ENCODE measurements around the gene TYW1B.
"Not testable (repeated sequence)": the region's sequence is repeated elsewhere in the genome, so short reads cannot be mapped to it uniquely, and the experiment has no call there.

TYW1B gene

DNA sequence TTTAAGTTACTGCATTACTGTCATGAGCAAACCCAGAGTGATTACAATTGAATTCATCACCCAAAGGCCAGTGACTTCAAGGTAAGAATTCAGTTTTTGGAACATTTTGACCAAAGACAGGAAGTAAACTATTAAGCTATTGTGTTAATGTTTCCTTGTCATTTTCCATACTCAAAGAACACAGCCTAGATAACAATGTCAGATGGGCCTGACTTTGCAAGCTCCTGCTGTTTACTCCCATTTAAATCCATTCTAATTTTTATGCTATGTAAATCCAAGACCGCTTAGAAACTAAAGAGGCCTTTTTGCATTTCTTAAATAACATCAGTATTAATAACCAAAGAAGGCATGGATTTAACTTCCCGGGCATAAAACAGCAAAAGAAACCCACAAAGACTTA, 136.6 kb downstream of the TYW1B start:
- not testable (repeated sequence) for DNase-seq

DNA sequence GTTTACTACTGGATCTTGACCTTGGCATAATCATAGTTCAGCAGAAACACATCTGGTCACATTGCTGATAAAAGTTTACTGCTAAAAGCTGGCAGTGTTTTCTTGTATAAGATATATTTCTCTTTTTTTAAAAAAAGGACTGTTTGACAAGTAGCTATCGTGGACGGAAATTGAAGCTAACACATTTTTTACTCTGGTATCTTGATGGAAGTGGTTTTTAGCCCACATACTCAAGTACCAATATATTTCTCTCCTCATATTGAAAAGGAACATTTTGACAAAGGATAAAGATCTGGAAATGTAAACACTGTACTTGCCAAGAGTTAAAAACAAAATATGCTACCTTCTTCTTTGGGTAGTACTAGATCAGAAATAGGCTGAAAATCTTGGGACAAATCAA, 137.8 kb downstream of the TYW1B start:
- DNase-seq: not testable (repeated sequence)

DNA sequence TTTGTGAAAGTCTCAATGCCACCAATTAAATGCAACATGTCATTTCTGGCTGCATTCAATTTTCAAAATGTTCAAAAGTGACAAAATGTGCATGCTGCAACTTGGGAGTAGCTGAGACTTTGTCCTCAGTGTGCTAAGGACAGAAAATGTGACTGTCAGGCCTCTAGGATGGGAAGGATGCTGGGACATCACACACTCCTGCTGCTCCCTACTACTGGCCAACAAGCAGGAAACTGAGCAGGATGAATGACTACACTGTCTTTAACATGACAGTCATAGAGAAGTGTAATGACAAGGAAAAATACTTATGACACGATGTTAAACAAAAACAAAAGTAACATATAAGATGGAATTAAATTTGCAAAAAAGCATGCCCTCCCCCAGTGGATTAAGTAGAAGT, 138.7 kb downstream of the TYW1B start:
- DNase-seq: not testable (repeated sequence)

DNA sequence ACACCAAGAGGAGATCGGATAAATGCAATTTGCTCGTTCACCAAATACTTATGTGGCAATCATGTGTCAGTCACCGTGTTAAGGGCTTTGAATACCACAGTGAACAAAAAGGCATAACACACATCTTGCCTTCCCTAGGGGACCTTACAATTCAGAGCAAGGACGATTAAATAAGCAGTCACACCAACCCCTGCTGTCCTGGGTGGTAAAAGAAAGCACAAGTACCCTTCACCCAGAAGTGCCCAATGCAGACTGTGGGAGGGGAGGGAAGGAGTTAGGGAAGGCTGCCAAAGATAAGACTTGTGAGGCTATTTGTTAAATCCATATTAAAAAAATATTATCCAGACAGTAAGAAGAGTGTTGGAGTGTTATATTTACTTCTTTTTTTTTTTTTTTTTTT, 146.8 kb downstream of the TYW1B start:
- DNase-seq: not testable (repeated sequence)

DNA sequence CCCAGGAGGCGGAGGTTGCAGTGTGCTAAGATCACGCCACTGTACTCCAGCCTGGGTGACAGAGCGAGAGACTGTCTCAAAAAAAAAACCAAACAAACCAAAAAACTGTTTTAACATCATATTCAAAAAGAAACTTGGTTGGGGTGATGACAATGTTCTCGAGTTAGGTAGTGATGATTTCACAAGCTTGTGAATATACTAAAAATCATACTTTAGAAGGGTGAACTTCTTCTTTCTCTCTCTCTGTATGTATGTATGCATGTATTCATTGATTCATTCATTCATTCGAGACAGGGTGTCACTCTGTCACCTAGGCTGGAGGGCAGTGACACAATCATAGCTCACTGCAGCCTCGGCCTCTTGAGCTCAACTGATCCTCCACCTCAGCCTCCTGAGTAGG, 151.1 kb downstream of the TYW1B start:
- DNase-seq: not testable (repeated sequence)

DNA sequence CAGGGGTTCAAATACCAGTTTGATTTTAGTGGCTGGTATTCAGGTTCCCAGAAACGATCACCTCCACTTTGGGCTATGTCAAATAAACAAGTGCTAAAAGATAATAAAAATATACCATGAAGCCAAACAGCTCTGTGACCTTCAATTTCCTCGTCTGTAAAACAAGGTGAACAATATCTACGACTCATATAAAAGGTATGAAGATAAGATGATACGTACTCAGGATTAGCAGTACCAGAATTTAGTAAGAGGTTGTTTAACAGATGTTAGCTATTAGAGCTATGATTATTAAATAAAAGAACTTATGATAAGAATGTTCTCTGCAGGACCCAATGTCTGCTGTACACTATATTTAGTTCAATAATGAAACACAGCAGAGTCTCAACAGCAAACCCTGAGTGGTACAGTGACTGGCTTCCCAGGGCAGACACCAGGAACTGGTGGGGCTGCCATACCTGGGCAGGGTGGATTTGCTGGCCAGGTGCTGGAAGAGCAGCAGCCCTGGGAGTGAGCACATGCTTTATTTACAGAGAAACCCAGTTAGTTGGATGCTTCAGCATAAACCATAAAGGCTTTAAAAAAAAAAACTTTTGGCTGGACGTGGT, 151.8 kb downstream of the TYW1B start:
- DNase-seq: not testable (repeated sequence)

DNA sequence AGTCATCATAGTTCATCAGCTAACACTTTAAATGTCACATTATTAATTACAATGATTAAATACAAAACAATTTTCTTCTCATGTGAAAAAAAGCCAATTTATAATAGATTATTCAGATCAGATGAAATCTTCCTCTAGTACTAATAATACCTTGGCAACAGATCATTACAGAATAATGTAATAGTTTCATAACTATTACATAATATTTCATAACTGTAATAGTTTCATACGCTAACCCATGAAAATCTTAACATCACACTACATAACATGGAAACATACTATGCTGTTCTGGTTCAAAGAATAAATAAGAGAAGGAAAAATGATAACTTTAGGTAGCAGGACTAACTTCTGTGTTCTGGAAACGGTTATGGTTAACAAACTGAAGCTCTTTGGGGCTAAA, 152.3 kb downstream of the TYW1B start:
- DNase-seq: not testable (repeated sequence)

DNA sequence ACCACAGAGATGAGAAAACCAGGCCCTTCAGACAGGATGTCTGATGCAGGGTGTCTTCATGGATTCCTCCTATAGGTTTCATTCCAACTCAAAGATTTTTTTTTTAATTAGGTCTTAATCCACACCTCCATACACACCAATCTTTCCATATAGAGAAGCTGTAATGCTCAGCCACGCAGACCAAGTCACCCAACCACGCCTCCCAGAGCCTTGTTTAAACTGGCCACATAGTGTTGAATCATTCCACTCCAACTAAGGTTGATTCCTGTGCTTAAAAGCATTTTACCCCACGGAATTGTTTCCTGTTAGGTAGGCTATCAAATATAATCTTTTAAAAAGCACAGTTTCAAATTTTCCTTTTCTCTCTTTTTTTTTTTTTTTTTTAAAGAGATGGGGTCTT, 153.6 kb downstream of the TYW1B start:
- DNase-seq: no peak

DNA sequence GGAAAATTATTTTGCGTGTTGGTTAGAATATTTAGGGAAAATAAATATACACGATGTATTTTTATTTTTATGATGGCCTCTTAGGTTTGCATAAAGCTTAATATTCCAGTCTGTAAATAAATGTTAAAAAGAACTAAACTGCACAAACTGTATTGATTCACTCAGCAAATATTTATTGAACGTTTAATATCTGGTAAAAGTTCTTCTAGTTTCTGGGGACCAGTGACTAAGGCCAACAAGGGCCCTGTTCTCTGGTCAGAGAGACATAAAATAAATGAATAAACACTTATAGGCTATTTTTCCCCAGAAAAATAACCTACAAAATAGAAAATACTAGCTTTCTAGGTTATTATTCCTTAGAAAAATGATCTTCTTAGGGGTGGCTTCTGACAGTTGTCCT, 157.2 kb downstream of the TYW1B start:
- DNase-seq: not testable (repeated sequence)

DNA sequence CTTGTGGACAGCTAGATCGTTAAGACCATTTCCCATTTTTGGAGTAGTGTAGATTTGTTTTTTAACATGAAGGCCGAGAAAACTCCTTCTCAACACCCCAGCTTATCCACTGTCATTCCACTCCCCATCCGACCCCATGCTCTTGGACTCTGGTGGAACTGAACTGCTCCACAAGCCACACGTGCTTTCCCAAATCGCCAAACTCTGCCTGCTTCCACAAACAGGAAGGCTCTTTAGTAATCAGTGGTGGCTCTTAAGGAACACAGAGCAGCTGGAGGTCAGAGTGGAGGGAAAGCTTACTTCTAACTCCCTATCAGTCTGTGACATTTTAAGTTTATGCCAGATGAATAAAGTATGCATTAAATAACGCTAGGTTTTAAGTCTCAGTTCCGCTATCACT, 159.6 kb downstream of the TYW1B start:
- not testable (repeated sequence) for DNase-seq

DNA sequence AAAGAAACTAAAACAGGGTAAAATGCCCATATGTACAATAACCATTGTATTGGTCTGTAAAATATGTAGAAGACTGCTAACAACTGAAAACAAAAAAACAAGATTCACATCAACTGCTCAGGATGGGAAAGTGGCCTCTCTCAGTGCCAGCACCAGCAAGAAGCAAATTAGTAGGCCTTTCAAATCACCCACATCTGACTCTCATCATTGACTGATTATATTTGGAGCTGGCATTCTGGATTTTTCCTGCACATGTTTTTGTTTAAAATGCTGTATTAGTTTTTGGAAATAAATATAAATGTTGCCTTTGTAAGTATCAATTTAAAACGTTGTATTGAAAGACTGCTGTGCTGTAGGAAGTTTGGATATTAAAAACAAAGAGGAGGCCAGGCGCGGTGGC, 161.0 kb downstream of the TYW1B start:
- not testable (repeated sequence) for DNase-seq

DNA sequence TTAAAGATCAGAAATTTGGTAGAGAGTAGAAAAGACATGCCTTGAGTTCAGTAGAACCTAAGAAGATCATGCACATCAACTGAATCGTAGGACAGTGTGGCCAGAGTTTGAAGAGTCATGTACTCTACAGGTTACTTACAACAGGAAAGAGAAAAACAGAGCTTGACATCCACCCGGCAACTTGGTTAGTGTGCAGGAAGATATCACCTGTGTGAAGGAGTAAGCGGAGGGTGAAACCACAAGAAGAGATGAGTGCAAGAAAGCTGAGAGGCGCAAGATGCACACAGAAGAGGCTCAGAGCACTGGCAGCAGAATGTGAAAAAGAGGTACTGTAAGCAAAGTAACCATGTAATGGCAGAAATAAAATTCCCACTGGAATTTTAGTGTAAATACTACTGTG, 179.4 kb downstream of the TYW1B start:
- not testable (repeated sequence) for DNase-seq

DNA sequence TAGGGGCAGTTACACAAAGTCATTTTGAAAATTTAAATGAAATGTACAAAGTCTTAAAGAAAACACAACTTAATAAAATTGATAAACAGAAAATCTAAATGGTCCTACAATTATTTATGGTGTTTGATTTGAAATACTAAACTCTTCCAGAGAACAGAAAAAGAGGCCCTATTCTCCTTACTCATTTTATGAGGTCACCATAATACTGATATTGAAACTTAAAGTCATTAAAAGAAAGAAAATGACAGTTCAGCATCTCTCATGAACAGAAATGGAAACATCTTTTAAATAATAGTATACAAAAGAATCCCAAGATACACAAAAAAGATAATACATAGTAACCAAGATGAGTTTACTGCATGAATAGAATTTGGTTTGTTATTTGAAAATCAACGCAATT, 184.3 kb downstream of the TYW1B start:
- DNase-seq: not testable (repeated sequence)

DNA sequence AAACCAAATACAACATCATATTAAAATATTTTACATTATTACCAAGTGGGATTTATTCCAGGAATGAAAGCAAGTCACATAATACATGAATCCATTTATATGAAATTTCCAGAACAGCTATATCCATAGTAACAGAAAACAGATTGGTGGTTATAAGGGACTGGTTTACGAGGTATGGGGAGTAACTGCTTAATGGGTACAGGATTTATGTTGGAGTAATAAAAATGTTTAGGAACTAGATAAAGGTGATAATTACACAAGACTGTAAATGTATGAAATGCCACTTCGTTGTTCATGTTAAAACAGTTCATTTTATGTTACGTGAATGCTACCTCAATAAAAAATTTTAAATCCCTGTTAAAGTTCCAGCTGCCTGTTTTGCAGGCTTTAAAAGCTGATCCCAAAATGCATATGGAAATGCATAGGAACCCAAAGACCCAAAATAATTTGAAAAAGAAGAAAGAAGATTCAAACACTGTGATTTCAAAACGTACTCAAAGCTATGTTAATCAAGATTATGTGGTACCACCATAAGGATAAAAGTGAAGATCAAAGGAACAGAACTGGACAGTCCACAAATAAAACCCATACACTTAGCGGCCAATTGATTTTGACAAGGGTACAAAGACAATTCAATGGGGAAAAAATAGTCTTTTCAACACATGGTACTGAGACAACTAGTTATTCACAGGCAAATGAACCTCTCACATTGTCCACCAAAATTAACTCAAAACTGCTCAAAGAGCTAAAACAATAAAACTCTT, 186.3 kb downstream of the TYW1B start:
- DNase-seq: not testable (repeated sequence)

DNA sequence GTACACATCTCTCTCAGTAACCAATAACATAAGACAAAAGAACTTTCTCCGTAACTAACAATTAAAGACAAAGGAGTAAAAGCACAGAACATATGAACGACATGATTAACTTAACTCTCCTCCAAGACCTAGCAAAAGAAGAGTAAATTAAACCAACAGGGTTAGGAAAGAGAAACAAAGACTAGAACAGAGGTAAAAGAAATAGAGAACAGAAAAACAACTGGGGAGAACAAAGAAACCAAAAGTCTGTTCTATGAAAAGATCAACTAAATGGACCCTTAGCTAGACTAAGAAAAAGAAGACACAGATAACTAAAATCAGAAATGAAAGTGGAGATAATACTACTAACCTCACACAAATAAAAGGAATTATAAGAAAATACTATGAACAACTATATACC, 187.3 kb downstream of the TYW1B start:
- DNase-seq: not testable (repeated sequence)

DNA sequence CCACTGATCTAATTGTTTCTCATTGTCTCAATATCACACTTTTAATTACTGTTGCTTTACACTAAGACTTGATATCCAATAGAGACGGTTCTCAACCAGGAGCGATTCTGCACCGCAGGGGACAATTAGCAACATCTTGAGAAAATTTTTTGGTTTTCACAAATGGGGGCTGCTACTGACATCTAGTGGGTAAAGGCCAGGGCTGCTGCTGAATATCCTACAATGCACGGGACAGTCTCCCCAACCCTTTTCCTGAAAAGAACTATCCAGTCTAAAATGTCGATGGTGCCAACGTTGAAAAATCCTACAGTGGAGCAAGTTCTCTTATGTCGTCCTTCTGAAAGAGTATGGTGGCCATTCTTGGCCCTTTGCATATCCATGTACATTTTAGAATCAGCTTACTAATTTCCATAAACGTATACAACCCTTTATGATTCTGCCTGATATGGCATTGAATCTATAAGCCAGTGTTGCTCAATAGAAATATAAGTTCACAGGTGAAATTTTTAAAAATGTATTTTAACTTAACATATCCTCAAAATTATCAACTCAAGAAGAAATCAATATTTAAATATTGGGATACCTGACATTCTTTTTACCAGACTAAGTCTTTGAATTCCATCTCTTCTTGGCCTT, 192.6 kb downstream of the TYW1B start:
- DNase-seq: not testable (repeated sequence)

DNA sequence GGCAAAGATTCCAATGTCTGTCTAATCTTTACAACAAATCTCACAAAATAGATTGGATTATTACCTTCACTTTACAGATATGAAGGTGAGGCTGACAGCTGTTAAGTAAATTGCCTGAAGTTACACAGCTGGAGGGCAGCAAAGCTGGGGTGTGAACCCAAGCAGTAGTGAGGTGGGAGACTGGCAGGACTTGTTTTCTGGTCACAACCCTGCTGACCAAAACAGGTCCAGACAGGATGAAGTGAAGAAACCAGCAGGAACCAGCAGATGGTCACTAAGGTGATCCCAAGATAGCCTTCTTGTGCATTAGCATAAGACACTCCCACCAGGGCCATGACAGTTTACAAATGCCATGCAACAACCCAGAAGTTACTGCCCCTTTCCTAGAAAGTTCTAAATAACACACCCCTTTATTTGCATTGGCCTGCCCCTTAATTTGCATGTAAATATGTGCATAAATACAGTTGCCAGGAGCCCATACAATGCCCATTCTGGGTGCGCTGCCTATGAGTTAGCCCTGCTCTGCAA, 195.2 kb downstream of the TYW1B start:
- DNase-seq: not testable (repeated sequence)

DNA sequence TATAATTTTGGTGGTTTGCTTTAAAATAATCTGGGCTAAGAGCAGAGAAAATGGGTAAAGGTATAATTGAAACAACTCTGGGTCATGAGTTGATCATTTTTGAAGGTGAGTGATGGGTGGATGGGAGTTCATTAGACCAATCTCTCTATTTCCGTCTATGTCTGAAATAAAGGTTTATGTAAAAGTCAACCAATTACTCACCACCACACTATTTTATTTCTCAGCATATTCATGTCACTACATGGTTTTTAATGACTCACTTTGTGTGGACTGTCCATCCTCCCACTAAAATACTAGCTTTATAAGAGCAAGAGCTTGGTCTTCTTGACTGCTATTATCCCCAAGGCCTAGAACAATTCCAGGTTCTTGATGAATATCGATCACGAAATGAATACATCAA, 199.6 kb downstream of the TYW1B start:
- DNase-seq: not testable (repeated sequence)

DNA sequence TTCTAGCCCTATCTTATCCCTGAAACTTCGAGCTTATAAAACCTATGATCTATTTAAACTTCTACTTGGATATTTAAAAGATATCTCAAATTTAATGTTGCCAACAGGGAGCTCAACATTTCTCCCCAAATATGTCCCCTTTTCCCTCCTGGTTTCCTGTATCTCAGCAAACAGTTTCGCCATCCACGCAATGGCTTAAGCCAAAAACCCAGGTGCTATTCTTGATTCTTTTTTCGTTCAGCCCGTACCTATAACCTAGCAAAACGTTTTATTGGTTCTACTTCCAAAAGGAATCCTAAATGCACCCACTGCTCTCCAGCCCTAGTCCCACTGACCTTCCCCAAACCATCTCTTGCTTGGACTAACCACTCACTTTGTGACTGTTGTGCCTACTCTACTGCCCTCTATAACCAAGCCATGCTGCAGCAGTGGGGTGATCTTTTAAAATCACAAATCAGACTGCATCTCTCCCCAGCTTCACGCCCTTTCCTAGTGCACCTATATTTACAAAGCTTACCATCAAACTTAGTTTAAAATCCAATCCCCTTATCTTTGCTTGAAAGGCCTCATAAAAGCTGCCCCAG, 201.5 kb downstream of the TYW1B start:
- not testable (repeated sequence) for DNase-seq

DNA sequence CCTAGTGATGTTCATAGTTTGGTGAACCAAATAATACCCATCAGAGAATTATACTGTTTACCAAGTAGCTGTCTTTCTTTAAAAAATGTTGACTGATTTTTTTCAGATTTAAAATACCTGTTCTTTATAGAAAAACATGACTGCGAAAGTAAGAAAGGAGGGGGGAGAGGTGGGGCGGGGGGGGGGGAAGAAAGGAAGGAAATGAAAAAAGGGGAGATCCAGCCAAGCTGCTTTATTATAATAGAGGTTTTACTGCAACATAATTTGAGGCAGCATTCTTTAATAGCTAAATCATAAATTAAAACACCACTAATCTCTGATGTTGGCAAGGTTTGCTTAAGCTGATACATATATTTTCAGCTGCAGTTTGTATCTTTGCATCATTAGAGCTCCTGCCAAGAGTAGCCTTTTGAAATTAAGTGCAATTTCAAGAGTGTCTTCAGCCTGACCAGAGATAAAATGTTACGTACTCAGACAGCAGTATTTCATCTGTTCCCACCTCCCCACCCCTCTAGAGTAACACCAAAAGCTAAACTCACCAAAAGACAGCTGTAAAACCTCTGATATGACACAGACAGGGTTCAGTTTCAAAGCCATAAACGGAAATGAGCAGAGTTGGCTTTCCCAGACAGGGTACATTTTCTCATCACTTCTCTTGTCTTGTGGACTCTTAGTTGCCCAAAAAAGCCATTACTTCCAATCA, 202.1 kb downstream of the TYW1B start:
- DNase-seq: peak; percentile 17

DNA sequence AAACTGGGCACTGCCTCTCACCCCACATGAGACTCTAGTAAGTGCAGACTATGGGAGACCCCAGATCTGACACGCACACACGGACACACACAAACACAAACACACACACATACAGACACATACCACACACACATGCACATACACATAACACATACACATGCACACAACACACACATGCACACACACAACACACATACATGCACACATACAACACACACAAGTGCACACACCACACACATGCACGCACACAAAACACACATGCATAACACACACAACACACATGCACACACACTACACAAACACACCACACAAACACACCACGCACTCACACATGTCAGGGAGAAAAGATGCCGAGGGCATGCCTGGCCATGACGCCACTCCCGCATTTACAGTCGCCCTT, 205.5 kb downstream of the TYW1B start:
- DNase-seq: no peak

DNA sequence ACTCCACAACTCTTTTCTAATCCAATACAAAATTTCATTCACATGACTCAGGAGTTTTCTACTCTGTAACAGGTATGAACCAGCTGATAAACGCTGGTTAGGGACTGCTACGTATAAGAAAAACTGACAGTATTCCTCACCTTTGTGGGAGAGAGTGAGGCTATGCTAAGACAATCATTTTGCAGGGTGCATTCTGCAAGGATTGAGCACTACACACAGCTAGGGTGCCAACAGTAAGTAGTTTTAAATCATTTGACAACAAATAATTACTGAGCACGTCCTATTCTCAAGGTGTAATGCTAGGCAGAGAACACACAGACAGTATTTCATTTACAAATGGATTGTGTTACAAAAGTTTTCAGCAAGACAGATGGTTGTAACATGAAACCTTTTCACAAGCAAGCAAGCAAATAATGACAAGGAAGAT, 206.2 kb downstream of the TYW1B start:
- not testable (repeated sequence) for DNase-seq
